OCI-LY7 (cell line): ENCODE results near the gene CLN3. TPM values are rescaled to one million over a fixed set of nuclear protein-coding genes. Genes with fewer than 3 reads are reported as not detected.

Experiments
- BruUV-seq: library from RNA; stranded (reverse); fragments of 400-500 nt; replicated peaks from 2 replicates; lab custom pipeline; 2021; lab: Mats Ljungman, UMichigan
- CTCF ChIA-PET: fragments of 300-600 bp; sonication (Branson Sonifier 250); formaldehyde crosslinking; loops from one replicate; lab custom pipeline; 2022; ENCODE audit warnings: antibody characterized with exemption; ENCODE audit not compliant: unreplicated experiment; lab: Charles Lee
- POLR2A ChIA-PET: fragments of 300-600 bp; sonication (Branson Sonifier 250); formaldehyde crosslinking; loops from one replicate; lab custom pipeline; 2022; ENCODE audit warnings: antibody characterized with exemption; lab: Charles Lee
- DNase-seq: peaks from one replicate; pipeline ENCODE4 v3.0.0-alpha.2; 2015; ENCODE audit warnings: low spot score
- H2AFZ ChIP-seq: fragments of 200-600 bp; sonication (generic), shearing (Covaris generic); 2 replicates; pipeline ENCODE4 v1.6.1; 2014; ENCODE audit warnings: mild to moderate bottlenecking, antibody characterized with exemption, low read length, moderate library complexity
- H3K27ac ChIP-seq: fragments of 200-600 bp; sonication (generic); 2 replicates; pipeline ENCODE4 v1.5.1; 2014; ENCODE audit warnings: mixed run types, low read depth, mild to moderate bottlenecking, moderate library complexity, low read length, inconsistent platforms; ENCODE audit not compliant: poor library complexity, severe bottlenecking
- H3K36me3 ChIP-seq: fragments of 200-600 bp; sonication (generic); 2 replicates; pipeline ENCODE4 v1.6.1; 2014; ENCODE audit warnings: mild to moderate bottlenecking, antibody characterized with exemption, low read length, moderate library complexity, mixed read lengths; ENCODE audit not compliant: insufficient read depth
- H3K4me1 ChIP-seq: fragments of 200-600 bp; sonication (generic); 2 replicates; pipeline ENCODE4 v1.5.1; 2014; ENCODE audit warnings: mild to moderate bottlenecking, low read length; ENCODE audit not compliant: insufficient read depth, poor library complexity, severe bottlenecking
- H3K4me2 ChIP-seq: fragments of 200-600 bp; sonication (generic); 2 replicates; pipeline ENCODE4 v1.6.1; 2014; ENCODE audit warnings: mild to moderate bottlenecking, low read length
- H3K4me3 ChIP-seq: fragments of 200-600 bp; sonication (generic); 2 replicates; pipeline ENCODE4 v1.5.1; 2014; ENCODE audit warnings: mild to moderate bottlenecking, low read depth, low read length; ENCODE audit not compliant: poor library complexity, severe bottlenecking
- H3K79me2 ChIP-seq: fragments of 200-600 bp; sonication (generic); 2 replicates; pipeline ENCODE4 v1.6.1; 2016; ENCODE audit warnings: low read depth, mild to moderate bottlenecking, low read length, moderate library complexity, mixed read lengths; ENCODE audit not compliant: insufficient read depth
- H3K9me2 ChIP-seq: fragments of 200-600 bp; sonication (generic); 2 replicates; pipeline ENCODE4 v1.6.1; 2016; ENCODE audit warnings: mild to moderate bottlenecking, low read length, mixed read lengths; ENCODE audit not compliant: insufficient read depth
- H3K9me3 ChIP-seq: fragments of 200-600 bp; sonication (generic); 2 replicates; pipeline ENCODE4 v1.6.1; 2014; ENCODE audit warnings: mild to moderate bottlenecking, mixed run types, low read length, mixed read lengths
- H4K20me1 ChIP-seq: fragments of 200-600 bp; sonication (generic); 2 replicates; pipeline ENCODE4 v1.6.1; 2014; ENCODE audit warnings: mild to moderate bottlenecking, antibody characterized with exemption, low read length, moderate library complexity, mixed read lengths; ENCODE audit not compliant: insufficient read depth
- CTCF ChIP-seq: fragments of 200-600 bp; sonication (generic); conservative IDR thresholded peaks from 2 replicates; pipeline ENCODE4 v1.5.1; 2014; ENCODE audit warnings: mild to moderate bottlenecking, antibody characterized with exemption, low read length, moderate library complexity, mixed read lengths
- EZH2phosphoT487 ChIP-seq: fragments of 200-600 bp; sonication (generic); IDR thresholded peaks from 2 replicates; pipeline ENCODE4 v1.6.1; 2018; ENCODE audit warnings: low read depth, borderline replicate concordance, mild to moderate bottlenecking, mixed run types, antibody characterized with exemption, low read length, moderate library complexity, mixed read lengths
- intact Hi-C: fragments of 100-400 bp; cut with micrococcal nuclease; formaldehyde crosslinking; loops from one replicate; pipeline ENCODE4 v1.10.0; 2022; ENCODE audit not compliant: unreplicated experiment
- total RNA-seq, 2 experiments: library from RNA; depleted of rRNA in 1 of 2; stranded (reverse); fragments of >200 nt in 1 of 2; shearing (Covaris generic) in 1 of 2; gene quantifications; 2 replicates each; pipeline ENCODE4 v1.2.3, GENCODE V29; 2014 to 2022

The CLN3 gene
- total RNA-seq, 2 experiments from 2014 or later, result 29.7 to 42.3 TPM

DNA sequence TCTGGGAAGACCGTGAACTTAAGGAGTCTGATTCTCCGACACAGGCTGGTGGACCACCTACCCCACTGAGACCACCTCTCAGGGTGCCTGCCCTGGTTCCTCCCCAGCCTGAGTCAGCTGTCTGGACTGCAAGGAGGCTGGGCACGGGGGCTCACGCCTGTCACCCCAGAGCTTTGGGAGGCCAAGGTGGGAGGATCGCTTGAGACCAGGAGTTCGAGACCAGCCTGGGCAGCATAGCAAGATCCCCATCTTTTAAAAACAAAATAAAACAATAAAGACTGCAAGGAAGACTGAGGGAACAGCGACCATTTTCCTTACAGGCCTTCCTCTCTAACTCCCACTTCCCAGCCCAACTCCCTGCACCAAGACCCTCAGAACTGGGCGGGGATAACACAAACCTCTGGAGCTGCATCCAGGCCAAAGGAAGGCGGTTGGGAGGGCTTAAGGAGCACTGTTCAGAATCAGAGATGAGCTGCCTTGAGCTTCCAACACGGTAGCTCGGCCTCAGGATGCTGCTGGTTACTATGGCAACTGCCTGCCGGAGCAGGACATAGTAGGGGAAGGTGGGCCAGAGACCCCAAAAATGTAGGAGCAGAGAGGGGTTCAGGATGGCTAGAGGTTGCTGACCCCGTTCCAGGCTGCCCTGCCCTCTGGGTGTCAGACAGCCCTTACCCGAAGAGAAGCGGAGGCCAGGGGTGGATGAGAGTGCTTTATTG, 7.0 kb upstream of the CLN3 start:
- no peak for DNase-seq
- POLR2A ChIA-PET, result no interaction called here
- peaks cover 16% of the 10 kb centered on the region for H3K4me1 ChIP-seq
- CTCF ChIA-PET, result no interaction called here
- H4K20me1 ChIP-seq, result no peaks in the 10 kb centered on the region
- no peaks in the 10 kb centered on the region for H3K79me2 ChIP-seq
- H3K4me3 ChIP-seq, result no peak overlapping the region
- H3K4me2 ChIP-seq, result no peak overlapping the region
- intact Hi-C loops, result no loop called here
- H3K27ac ChIP-seq, result no peak overlapping the region
- no TSS peak for BruUV-seq
- no peaks in the 10 kb centered on the region for H3K9me2 ChIP-seq
- H3K36me3 ChIP-seq, result no peaks in the 10 kb centered on the region
- TF ChIP-seq EZH2phosphoT487 (no peak), CTCF (no peak)
- no peaks in the 10 kb centered on the region for H3K9me3 ChIP-seq
- H2AFZ ChIP-seq, result no peak overlapping the region

DNA sequence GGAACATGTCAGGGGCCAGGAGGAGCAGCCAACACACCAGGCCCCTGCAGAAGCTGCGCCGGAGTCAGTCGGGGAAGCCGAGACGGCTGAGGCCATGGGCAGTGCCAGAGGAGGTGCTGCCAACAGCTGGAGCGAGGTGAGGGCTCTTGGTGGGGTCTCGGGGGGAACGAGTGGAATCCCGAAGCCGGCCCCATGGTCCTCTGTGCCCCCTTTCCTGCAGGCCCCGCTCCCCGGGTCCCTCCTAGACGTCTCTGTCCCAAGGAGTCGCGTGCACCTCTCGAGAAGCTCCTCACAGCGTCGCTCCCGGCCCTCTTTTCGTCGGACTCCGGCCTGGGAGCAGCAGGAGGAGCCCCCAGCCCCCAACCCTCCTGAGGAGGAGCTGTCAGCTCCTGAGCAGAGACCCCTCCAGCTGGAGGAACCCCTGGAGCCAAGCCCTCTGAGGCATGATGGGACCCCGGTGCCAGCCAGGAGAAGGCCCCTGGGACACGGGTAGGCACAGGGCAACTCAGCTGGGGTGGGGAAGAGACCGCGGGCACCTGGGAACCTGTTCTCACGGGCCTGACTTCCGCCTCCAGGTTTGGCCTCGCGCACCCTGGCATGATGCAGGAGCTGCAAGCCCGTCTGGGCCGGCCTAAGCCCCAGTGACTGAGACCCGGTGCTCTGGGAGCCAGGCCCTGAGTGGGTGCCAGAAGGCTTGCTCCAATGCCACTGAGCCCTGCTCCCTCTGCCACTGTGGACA, 6.2 kb upstream of the CLN3 start:
- intact Hi-C loops, result no loop called here
- ChIA-PET POLR2A (no interaction called here), CTCF (no interaction called here)
- peaks cover 4% of the 10 kb centered on the region; the same call in 1 of the 2 replicates for H3K79me2 ChIP-seq
- H4K20me1 ChIP-seq, result no peaks in the 10 kb centered on the region
- H3K4me3 ChIP-seq, result no peak overlapping the region
- no peaks in the 10 kb centered on the region for H3K36me3 ChIP-seq
- DNase-seq, result no peak
- H3K4me1 ChIP-seq, result peaks cover 24% of the 10 kb centered on the region
- no peaks in the 10 kb centered on the region for H3K9me3 ChIP-seq
- BruUV-seq, result TSS peak; percentile 52
- no peak overlapping the region for H3K27ac ChIP-seq
- H2AFZ ChIP-seq, result no peak overlapping the region
- H3K4me2 ChIP-seq, result no peak overlapping the region
- H3K9me2 ChIP-seq, result no peaks in the 10 kb centered on the region
- no peak for TF ChIP-seq CTCF
- no peak for TF ChIP-seq EZH2phosphoT487

DNA sequence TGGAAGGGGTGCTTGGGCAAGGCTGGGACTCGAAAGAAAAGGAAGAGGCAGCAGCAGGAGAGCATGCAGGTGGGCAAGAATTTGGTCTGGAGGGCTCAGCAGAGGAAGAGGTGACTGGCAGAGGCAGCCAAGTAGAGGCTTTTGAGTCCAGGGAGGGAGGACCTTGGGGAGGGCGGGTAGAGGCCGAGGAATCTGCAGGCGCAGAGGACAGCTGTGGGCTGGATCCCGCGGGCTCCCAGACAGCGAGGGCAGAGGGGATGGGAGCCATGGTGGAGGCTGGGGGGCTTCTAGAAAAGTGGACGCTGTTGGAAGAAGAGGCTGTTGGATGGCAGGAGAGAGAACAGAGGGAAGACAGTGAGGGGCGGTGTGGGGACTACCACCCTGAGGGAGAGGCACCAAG, 5.5 kb upstream of the CLN3 start:
- intact Hi-C loops, result no loop called here
- TF ChIP-seq EZH2phosphoT487 (no peak), CTCF (no peak)
- Histone ChIP-seq H3K9me2 (no peaks in the 10 kb centered on the region), H3K4me3 (no peak overlapping the region), H4K20me1 (no peaks in the 10 kb centered on the region), H3K36me3 (no peaks in the 10 kb centered on the region), H3K4me2 (no peak overlapping the region), H3K9me3 (no peaks in the 10 kb centered on the region), H3K79me2 (peaks cover 10% of the 10 kb centered on the region; the same call in 1 of the 2 replicates), H3K4me1 (peaks cover 30% of the 10 kb centered on the region), H2AFZ (no peak overlapping the region), H3K27ac (no peak overlapping the region)
- no TSS peak for BruUV-seq
- CTCF ChIA-PET, result no interaction called here
- POLR2A ChIA-PET, result no interaction called here
- DNase-seq, result no peak
